M059J (cell line): ENCODE measurements around the gene TENT5D. TPM values are rescaled to one million over a fixed set of nuclear protein-coding genes. Genes with fewer than 3 reads are reported as not detected.
"Not testable (repeated sequence)": the region's sequence is repeated elsewhere in the genome, so short reads cannot be mapped to it uniquely, and the experiment has no call there.

ENCODE experiments used
- DNase-seq: peaks from one replicate; pipeline ENCODE4 v3.0.0-alpha.2; 2012; ENCODE audit warnings: low read depth
- total RNA-seq: library from RNA; depleted of rRNA; stranded (reverse); fragments of >200 nt; shearing (Covaris generic); gene quantifications from 2 replicates; pipeline ENCODE4 v1.2.3, GENCODE V29; 2014; rRNA removed

TENT5D gene
- not detected in 2 replicates for total RNA-seq

- DNase-seq, result no peak
Observed at GRCh38 chrX:80420147-80420546, at the start of gene TENT5D. Gene TENT5D, plus strand, starts transcription at chrX:80420447. Its CDS starts 22,093 bp downstream, at chrX:80442540.

- not testable (repeated sequence) for DNase-seq
Observed at GRCh38 chrX:80385651-80386050, 34.6 kb upstream of the TENT5D start.

GRCh38 chrX:80388206-80388605 is 32.0 kb upstream of the TENT5D start:
- DNase-seq, result no peak

GRCh38 chrX:80412042-80412441 is 8.2 kb upstream of the TENT5D start:
- DNase-seq, result no peak

GRCh38 chrX:80423000-80423399 is 2.8 kb downstream of the TENT5D start:
- DNase-seq, result no peak

GRCh38 chrX:80423744-80424143 is 3.5 kb downstream of the TENT5D start:
- no peak for DNase-seq

GRCh38 chrX:80430826-80431504 is 10.7 kb downstream of the TENT5D start:
- DNase-seq, result no peak

- DNase-seq, result no peak
Observed at GRCh38 chrX:80431505-80431832, 11.2 kb downstream of the TENT5D start.

- DNase-seq, result no peak
Observed at GRCh38 chrX:80432441-80432840, 12.2 kb downstream of the TENT5D start.

- DNase-seq, result peak; percentile 0
Observed at GRCh38 chrX:80432863-80433262, 12.6 kb downstream of the TENT5D start.

- DNase-seq, result not testable (repeated sequence)
Observed at GRCh38 chrX:80468166-80468565, 47.9 kb downstream of the TENT5D start.

GRCh38 chrX:80471582-80471981 is 51.3 kb downstream of the TENT5D start:
- DNase-seq, result no peak

- no peak for DNase-seq
Observed at GRCh38 chrX:80485543-80485942, 65.3 kb downstream of the TENT5D start.

- DNase-seq, result no peak
Observed at GRCh38 chrX:80486299-80486698, 66.1 kb downstream of the TENT5D start.

- DNase-seq, result no peak
Observed at GRCh38 chrX:80489166-80489565, 68.9 kb downstream of the TENT5D start.
